Muscle of back (tissue), 13 donors: ENCODE results near the gene SIL1. TPM values are rescaled to one million over a fixed set of nuclear protein-coding genes. Genes with fewer than 3 reads are reported as not detected.
"Not testable (repeated sequence)": the region's sequence is repeated elsewhere in the genome, so short reads cannot be mapped to it uniquely, and the experiment has no call there.

Experiments used
- DNase-seq, 3 donors: peaks; one replicate each; pipeline versions ENCODE4 v3.0.0 to v3.0.0-alpha.2; 2013
- long read RNA-seq, 9 donors: transcript quantifications; one replicate each; lab custom pipeline, GENCODE V29; 2026
- polyA plus RNA-seq, 10 donors: library from polyadenylated mRNA; unstranded; fragments of 120-200 nt; gene quantifications; one replicate each; pipeline ENCODE4 v1.2.1, GENCODE V29; 2013; ENCODE audit not compliant: insufficient read length in 10 of 10

SIL1 gene
- 10 to 100 TPM; 21.2 to 33.5 (median 25.3) TPM for polyA plus RNA-seq
- long read RNA-seq, donor 1, transcript SIL1-202 (10 exons, 1,923 nt): major isoform, 6 of 20 reads
- long read RNA-seq, donor 1, partial matches to known transcripts: 7 of 20 reads
- long read RNA-seq, donor 1, other reads (novel, unspliced or antisense): 7 of 20 reads
- long read RNA-seq, donor 2, transcript SIL1-202 (10 exons, 1,923 nt): major isoform, 6 of 679 reads
- long read RNA-seq, donor 2, partial matches to known transcripts: 544 of 679 reads
- long read RNA-seq, donor 2, other reads (novel, unspliced or antisense): 128 of 679 reads
- long read RNA-seq, donor 3: 0 reads
- long read RNA-seq, donor 4, partial matches to known transcripts: 0 of 3 reads
- long read RNA-seq, donor 4, other reads (novel, unspliced or antisense): 0 of 3 reads
- long read RNA-seq, donor 5, transcript SIL1-202 (10 exons, 1,923 nt): major isoform, 9 of 813 reads
- long read RNA-seq, donor 5, partial matches to known transcripts: 579 of 813 reads
- long read RNA-seq, donor 5, other reads (novel, unspliced or antisense): 224 of 813 reads
- long read RNA-seq, donor 6, transcript SIL1-202 (10 exons, 1,923 nt): major isoform, 10 of 10 reads
- long read RNA-seq, donor 6, partial matches to known transcripts: 0 of 10 reads
- long read RNA-seq, donor 6, other reads (novel, unspliced or antisense): 0 of 10 reads
- long read RNA-seq, donor 7, transcript SIL1-202 (10 exons, 1,923 nt): major isoform, 6 of 6 reads
- long read RNA-seq, donor 7, partial matches to known transcripts: 0 of 6 reads
- long read RNA-seq, donor 7, other reads (novel, unspliced or antisense): 0 of 6 reads
- long read RNA-seq, donor 8, partial matches to known transcripts: 10 of 13 reads
- long read RNA-seq, donor 8, other reads (novel, unspliced or antisense): 0 of 13 reads
- long read RNA-seq, donor 9, partial matches to known transcripts: 0 of 1 reads
- long read RNA-seq, donor 9, other reads (novel, unspliced or antisense): 0 of 1 reads

GRCh38 chr5:139197710-139198669 lies at the start of gene SIL1:
Gene SIL1, minus strand, starts transcription at chr5:139198368. Its CDS starts 70,525 bp downstream, at chr5:139127843.
- peak; percentile 97 to 98 (median 97) for DNase-seq

- DNase-seq: no peak
Measured at GRCh38 chr5:139246394-139246793, 48.2 kb upstream of the SIL1 start.

GRCh38 chr5:139245637-139246339 lies 47.6 kb upstream of the SIL1 start:
- DNase-seq: no peak

- DNase-seq: no peak
Measured at GRCh38 chr5:139243425-139243970, 45.3 kb upstream of the SIL1 start.

GRCh38 chr5:139241139-139241538 lies 43.0 kb upstream of the SIL1 start:
- no peak for DNase-seq

GRCh38 chr5:139236479-139236878 lies 38.3 kb upstream of the SIL1 start:
- DNase-seq: no peak

GRCh38 chr5:139232147-139232724 lies 34.1 kb upstream of the SIL1 start:
- DNase-seq: no peak

- no peak for DNase-seq
Measured at GRCh38 chr5:139228201-139228803, 30.1 kb upstream of the SIL1 start.

- no peak for DNase-seq
Measured at GRCh38 chr5:139226131-139226530, 28.0 kb upstream of the SIL1 start.

- DNase-seq: no peak
Measured at GRCh38 chr5:139223481-139223880, 25.3 kb upstream of the SIL1 start.

- DNase-seq: no peak
Measured at GRCh38 chr5:139222346-139222745, 24.2 kb upstream of the SIL1 start.

GRCh38 chr5:139218038-139218437 lies 19.9 kb upstream of the SIL1 start:
- DNase-seq: not testable (repeated sequence)

- DNase-seq: no peak
Measured at GRCh38 chr5:139215107-139215975, 17.2 kb upstream of the SIL1 start.

GRCh38 chr5:139214646-139215045 lies 16.5 kb upstream of the SIL1 start:
- DNase-seq: no peak

GRCh38 chr5:139212906-139213305 lies 14.7 kb upstream of the SIL1 start:
- no peak for DNase-seq

- peak in 1 of 3 donors; percentile 22 for DNase-seq
Measured at GRCh38 chr5:139212486-139212885, 14.3 kb upstream of the SIL1 start.

GRCh38 chr5:139210585-139210984 lies 12.4 kb upstream of the SIL1 start:
- no peak for DNase-seq

- no peak for DNase-seq
Measured at GRCh38 chr5:139207297-139208000, 9.3 kb upstream of the SIL1 start.
